NB4 (cell line): ENCODE measurements around the gene MEN1.

Experiments used
- DNase-seq: peaks from one replicate; pipeline ENCODE4 v3.0.0; 2010; ENCODE audit warnings: low read depth
- H3K4me3 ChIP-seq: one replicate; pipeline ENCODE4 v1.5.1; 2011; ENCODE audit warnings: mild to moderate bottlenecking, low read depth, low read length, moderate library complexity
- CTCF ChIP-seq: IDR thresholded peaks from one replicate; pipeline ENCODE4 v1.5.1; 2012; ENCODE audit warnings: low read depth, low read length
- MAX ChIP-seq: IDR thresholded peaks from 2 replicates; pipeline ENCODE4 v1.6.1; 2011; ENCODE audit warnings: low read depth, low read length
- MYC ChIP-seq: IDR thresholded peaks from 2 replicates; pipeline ENCODE4 v1.6.1; 2011; ENCODE audit warnings: low read depth, low read length
- POLR2A ChIP-seq: IDR thresholded peaks from 2 replicates; pipeline ENCODE4 v1.6.1; 2011; ENCODE audit warnings: mild to moderate bottlenecking; ENCODE audit not compliant: insufficient read length; ENCODE audit errors: extremely low read depth

MEN1 gene

GRCh38 chr11:64805481-64805880, 4.9 kb downstream of the MEN1 start:
- TF ChIP-seq MAX (no peak), CTCF (no peak), POLR2A (no peak), MYC (no peak)
- no peak overlapping the region for H3K4me3 ChIP-seq
- no peak for DNase-seq

- H3K4me3 ChIP-seq: no peak overlapping the region
- DNase-seq: peak; percentile 36
- no peak for TF ChIP-seq POLR2A
- TF ChIP-seq CTCF: peak; percentile 16
Measured at GRCh38 chr11:64804346-64805210, 5.8 kb downstream of the MEN1 start.

- H3K4me3 ChIP-seq: peak overlapping the region; percentile 63
- no peak for TF ChIP-seq MAX
- no peak for TF ChIP-seq MYC
- no peak for TF ChIP-seq CTCF
- no peak for TF ChIP-seq POLR2A
- no peak for DNase-seq
Measured at GRCh38 chr11:64803846-64804345, 6.5 kb downstream of the MEN1 start.

- TF ChIP-seq MYC (peak; percentile 18; the same call in 1 of the 2 replicates), MAX (0 out of 2 replicates have a peak, but pooled peaks have one; percentile 16), CTCF (peak; percentile 23), POLR2A (no peak)
- H3K4me3 ChIP-seq: peak within 1 kb of the TSS; percentile 63
- DNase-seq: peak; percentile 86
Measured at GRCh38 chr11:64803158-64803845, 7.0 kb downstream of the MEN1 start, which contains the start of gene MAP4K2. MAP4K2 (minus strand) TSS chr11:64803214; CDS start chr11:64803149, 65 bp downstream.

GRCh38 chr11:64802370-64803157, 7.8 kb downstream of the MEN1 start:
- DNase-seq: no peak
- TF ChIP-seq CTCF: no peak
- no peak for TF ChIP-seq MYC
- no peak for TF ChIP-seq MAX
- TF ChIP-seq POLR2A: no peak
- H3K4me3 ChIP-seq: peak overlapping the region; percentile 40
